ENCODE results near the gene ERO1B. TPM values are rescaled to one million over a fixed set of nuclear protein-coding genes. Genes with fewer than 3 reads are reported as not detected.

Gene ERO1B
- total RNA-seq, 2 experiments from 2014 or later = 15.2 to 16.5 TPM

DNA sequence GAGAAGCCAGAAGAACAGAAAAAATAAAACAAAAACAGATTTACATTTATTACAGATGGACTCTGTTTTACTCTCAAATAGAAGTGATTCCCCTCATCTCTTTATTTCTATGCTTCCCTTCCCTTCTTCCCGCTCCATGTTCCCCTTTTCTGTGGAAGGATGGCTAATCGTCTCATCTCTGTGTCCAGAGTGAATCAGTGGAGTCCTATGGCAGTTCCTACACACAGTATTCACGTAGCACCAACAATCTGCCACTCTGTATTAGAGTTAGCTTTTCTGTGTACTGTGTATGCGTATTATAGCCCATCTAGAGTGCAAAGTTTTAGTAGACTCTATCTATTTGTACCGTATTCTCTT, 6.8 kb upstream of the ERO1B start:
- Histone ChIP-seq H3K27me3 (ENCODE audit: control insufficient read depth in 1 of 2, insufficient read depth in 2 of 2, low read length in 2 of 2) (no peaks in the 10 kb centered on the region), H3K4me3 (ENCODE audit: low read length) (no peak overlapping the region), H3K4me1 (ENCODE audit: insufficient read depth, low read length) (peaks cover 9% of the 10 kb centered on the region), H3K27ac (ENCODE audit: low read depth in 1 of 2, low read length in 2 of 2) (no peak overlapping the region), H3K36me3 (ENCODE audit: insufficient read depth, low read length) (no peaks in the 10 kb centered on the region), H3K9me3 (ENCODE audit: control insufficient read depth in 1 of 2, insufficient read depth in 1 of 2, low read length in 2 of 2) (no peaks in the 10 kb centered on the region)
- Mint-ChIP-seq H3K27me3 (no peaks in the 10 kb centered on the region), H3K36me3 (ENCODE audit: low read depth) (no peaks in the 10 kb centered on the region), H3K4me1 (ENCODE audit: low read depth) (peaks cover 20% of the 10 kb centered on the region), H3K4me3 (no peak overlapping the region), H3K27ac (no peak overlapping the region), H3K9me3 (no peaks in the 10 kb centered on the region)
- POLR2A ChIA-PET = no interaction called here
- DNase-seq (no peak), ATAC-seq (ENCODE audit: poor library complexity) (no peak)
- TF ChIP-seq, protein P1, sequence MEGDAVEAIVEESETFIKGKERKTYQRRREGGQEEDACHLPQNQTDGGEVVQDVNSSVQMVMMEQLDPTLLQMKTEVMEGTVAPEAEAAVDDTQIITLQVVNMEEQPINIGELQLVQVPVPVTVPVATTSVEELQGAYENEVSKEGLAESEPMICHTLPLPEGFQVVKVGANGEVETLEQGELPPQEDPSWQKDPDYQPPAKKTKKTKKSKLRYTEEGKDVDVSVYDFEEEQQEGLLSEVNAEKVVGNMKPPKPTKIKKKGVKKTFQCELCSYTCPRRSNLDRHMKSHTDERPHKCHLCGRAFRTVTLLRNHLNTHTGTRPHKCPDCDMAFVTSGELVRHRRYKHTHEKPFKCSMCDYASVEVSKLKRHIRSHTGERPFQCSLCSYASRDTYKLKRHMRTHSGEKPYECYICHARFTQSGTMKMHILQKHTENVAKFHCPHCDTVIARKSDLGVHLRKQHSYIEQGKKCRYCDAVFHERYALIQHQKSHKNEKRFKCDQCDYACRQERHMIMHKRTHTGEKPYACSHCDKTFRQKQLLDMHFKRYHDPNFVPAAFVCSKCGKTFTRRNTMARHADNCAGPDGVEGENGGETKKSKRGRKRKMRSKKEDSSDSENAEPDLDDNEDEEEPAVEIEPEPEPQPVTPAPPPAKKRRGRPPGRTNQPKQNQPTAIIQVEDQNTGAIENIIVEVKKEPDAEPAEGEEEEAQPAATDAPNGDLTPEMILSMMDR (IDR thresholded peaks at IDR 0.05) = no peak
- CTCF ChIA-PET = no interaction called here
- intact Hi-C loops (cut with DNase I, micrococcal nuclease) = loop anchor here (5.0 to 10.0 kb wide), 4 partner anchors 181 to 314 kb away; partner anchors contain the start of gene LGALS8 (in 1 of the 2)

DNA sequence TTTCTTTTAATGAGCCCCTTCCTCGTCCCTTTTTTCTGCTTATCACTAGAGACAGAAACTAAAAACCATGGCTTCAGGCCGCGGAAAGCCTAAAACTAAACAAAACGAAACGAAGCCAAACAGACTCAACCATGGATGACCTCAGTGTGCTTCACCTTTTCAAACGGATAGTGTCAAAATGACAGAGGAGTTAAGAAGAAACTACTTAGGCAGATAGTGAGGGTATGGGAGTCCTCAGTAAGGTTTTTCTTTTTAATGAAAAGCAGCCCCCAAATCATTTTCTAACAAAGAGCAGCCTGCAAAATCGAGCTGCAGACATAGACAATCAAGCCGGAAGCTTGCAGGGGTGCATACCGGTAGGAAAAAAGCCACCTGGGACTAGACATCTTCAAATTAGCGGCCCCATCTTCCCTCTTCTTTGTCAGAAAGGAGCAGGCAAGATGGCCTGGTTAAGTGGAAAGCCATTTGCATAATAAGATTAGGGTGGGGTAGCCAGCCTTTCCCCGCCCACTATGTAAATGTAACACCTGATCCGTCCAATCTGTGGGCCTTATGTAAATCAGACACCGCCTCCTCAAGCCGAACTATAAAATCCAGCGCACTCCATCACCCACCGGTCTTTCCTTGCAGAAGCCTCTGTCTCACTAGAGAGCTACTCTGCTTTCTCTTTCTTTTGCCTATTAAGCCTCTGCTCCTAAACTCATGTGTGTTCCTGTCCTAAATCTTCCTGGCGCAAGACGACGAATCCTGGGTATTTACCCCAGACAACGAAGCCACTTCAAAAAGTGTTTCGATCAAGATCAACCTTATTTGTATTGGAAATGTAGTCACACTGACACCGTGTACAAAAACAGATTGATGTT, 6.2 kb upstream of the ERO1B start:
- no peaks in the 10 kb centered on the region for H3K9me3 Mint-ChIP-seq

DNA sequence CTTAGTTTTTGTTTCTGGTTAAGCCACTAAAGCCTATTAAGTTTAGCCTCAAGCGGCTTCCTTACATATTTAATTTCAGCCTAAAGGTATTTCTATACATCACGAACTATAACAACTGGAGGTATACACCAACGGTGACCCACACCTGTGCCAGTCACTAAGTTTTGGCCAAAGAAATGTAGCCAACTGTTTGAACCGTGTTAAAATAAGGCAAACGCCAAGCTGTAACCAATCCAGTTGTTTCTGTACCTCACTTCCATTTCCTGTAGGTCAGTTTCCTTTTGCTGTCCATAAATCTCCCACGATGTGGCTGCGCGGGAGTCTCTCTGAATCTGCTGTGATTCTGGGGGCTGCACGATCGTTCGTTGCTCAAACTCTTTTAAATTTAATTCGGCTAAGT, 5.6 kb upstream of the ERO1B start:
- intact Hi-C loops (cut with DNase I, micrococcal nuclease) = loop anchor here (5.0 to 10.0 kb wide), 4 partner anchors 180 to 313 kb away; partner anchors contain the start of gene LGALS8 (in 1 of the 2)
- Mint-ChIP-seq H3K27me3 (no peaks in the 10 kb centered on the region), H3K9me3 (no peaks in the 10 kb centered on the region), H3K4me1 (ENCODE audit: low read depth) (peaks cover 33% of the 10 kb centered on the region), H3K27ac (no peak overlapping the region), H3K4me3 (no peak overlapping the region), H3K36me3 (ENCODE audit: low read depth) (no peaks in the 10 kb centered on the region)
- ChIA-PET CTCF (no interaction called here), POLR2A (no interaction called here)
- H3K9me3 ChIP-seq (ENCODE audit: control insufficient read depth in 1 of 2, insufficient read depth in 1 of 2, low read length in 2 of 2) = no peaks in the 10 kb centered on the region
- no peaks in the 10 kb centered on the region for H3K36me3 ChIP-seq (ENCODE audit: insufficient read depth, low read length)
- H3K27me3 ChIP-seq (ENCODE audit: control insufficient read depth in 1 of 2, insufficient read depth in 2 of 2, low read length in 2 of 2) = no peaks in the 10 kb centered on the region
- ATAC-seq (ENCODE audit: poor library complexity) (no peak), DNase-seq (no peak)
- H3K4me1 ChIP-seq (ENCODE audit: insufficient read depth, low read length) = peaks cover 11% of the 10 kb centered on the region
- H3K27ac ChIP-seq (ENCODE audit: low read depth in 1 of 2, low read length in 2 of 2) = no peak overlapping the region
- no peak overlapping the region for H3K4me3 ChIP-seq (ENCODE audit: low read length)
- TF ChIP-seq, protein P1 (IDR thresholded peaks at IDR 0.05) = no peak

More for the DNA sequence above, 6.2 kb upstream of the ERO1B start:
- H3K4me1 Mint-ChIP-seq (ENCODE audit: low read depth) = peaks cover 27% of the 10 kb centered on the region
- ChIA-PET CTCF (no interaction called here), POLR2A (no interaction called here)
- no peak for DNase-seq
- H3K36me3 ChIP-seq (ENCODE audit: insufficient read depth, low read length) = no peaks in the 10 kb centered on the region
- no peak overlapping the region for H3K27ac ChIP-seq (ENCODE audit: low read depth in 1 of 2, low read length in 2 of 2)
- ATAC-seq (ENCODE audit: poor library complexity) = no peak
- no peak overlapping the region for H3K4me3 ChIP-seq (ENCODE audit: low read length)
- no peaks in the 10 kb centered on the region for H3K36me3 Mint-ChIP-seq (ENCODE audit: low read depth)
- peaks cover 9% of the 10 kb centered on the region for H3K4me1 ChIP-seq (ENCODE audit: insufficient read depth, low read length)
- no peaks in the 10 kb centered on the region for H3K27me3 ChIP-seq (ENCODE audit: control insufficient read depth in 1 of 2, insufficient read depth in 2 of 2, low read length in 2 of 2)
- H3K9me3 ChIP-seq (ENCODE audit: control insufficient read depth in 1 of 2, insufficient read depth in 1 of 2, low read length in 2 of 2) = no peaks in the 10 kb centered on the region
- no peak overlapping the region for H3K27ac Mint-ChIP-seq
- H3K4me3 Mint-ChIP-seq = no peak overlapping the region
- no peaks in the 10 kb centered on the region for H3K27me3 Mint-ChIP-seq
- TF ChIP-seq, protein P1 (IDR thresholded peaks at IDR 0.05) = no peak
- intact Hi-C loops (cut with DNase I, micrococcal nuclease) = loop anchor here (5.0 to 10.0 kb wide), 4 partner anchors 181 to 313 kb away; partner anchors contain the start of gene LGALS8 (in 1 of the 2)

Data from CD4-positive, alpha-beta T cell (primary cell).